ENCODE measurements around the gene RPL13.

The RPL13 gene

DNA sequence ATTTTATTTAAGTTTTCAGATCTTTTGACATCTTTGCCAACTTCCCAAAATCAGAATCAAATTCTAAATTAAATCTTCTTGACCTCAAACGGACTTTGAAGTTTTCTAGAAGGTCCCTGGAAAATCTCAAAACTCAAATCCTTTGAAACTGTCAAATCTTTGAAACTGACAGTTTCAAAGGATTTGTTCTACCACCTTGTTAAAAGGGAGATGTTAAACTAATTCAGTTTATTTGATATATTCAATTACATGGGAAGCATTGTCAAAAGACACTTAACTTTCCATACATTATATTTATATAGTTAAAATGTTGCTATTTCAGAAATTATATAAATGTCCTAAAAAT, 49.6 kb downstream of the RPL13 start:
- H3K27me3 Mint-ChIP-seq (ENCODE audit: low read depth, poor library complexity): no peaks in the 10 kb centered on the region
- TF ChIP-seq CTCF (IDR thresholded peaks at IDR 0.05): no peak
- H3K27ac Mint-ChIP-seq: no peak overlapping the region
- no peaks in the 10 kb centered on the region for H3K9me3 Mint-ChIP-seq
- H3K4me3 Mint-ChIP-seq: no peak overlapping the region
- peaks cover 48% of the 10 kb centered on the region for H3K4me1 Mint-ChIP-seq
- no peak for DNase-seq
- no peaks in the 10 kb centered on the region for H3K36me3 Mint-ChIP-seq (ENCODE audit: low read depth)

DNA sequence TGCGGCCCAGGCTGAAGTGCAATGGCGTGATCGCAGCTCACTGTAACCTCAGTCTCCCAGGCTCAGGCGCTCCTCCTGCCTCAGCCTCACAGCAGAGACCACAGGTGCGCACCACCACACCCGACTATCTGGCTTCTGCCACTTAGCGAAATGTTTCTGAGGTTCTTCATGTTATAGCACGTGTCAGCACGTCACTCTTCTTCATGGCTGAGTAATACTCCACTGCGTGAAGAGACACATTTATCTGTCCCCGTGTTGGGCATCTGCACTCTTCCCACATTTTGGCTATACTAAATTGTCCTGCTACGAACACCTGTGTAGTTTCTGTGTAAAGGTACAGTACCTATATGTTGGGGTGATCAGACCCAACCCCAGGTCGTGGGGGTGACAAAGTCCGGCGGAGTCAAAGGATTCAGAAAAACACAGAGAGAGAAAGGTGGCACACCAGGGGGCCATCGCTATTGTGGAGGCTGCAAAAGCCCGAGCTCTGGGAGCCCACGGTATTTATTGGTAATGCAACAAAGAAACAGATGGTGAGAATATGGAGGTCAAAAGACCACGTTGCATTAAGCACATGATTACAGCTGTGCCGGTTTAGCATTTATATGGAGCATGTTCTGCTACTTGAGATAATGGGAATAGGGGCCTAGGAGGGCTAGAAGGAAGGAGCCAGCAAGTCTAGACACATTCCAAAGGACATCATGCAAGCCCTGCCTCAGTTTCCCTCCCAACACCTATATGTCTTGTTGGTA, 52.1 kb downstream of the RPL13 start:
- no peak overlapping the region for H3K27ac Mint-ChIP-seq
- H3K36me3 Mint-ChIP-seq (ENCODE audit: low read depth): no peaks in the 10 kb centered on the region
- peak overlapping the region; percentile 14 for H3K4me3 Mint-ChIP-seq
- no peak for TF ChIP-seq CTCF (IDR thresholded peaks at IDR 0.05)
- no peak for DNase-seq
- peaks cover 58% of the 10 kb centered on the region for H3K4me1 Mint-ChIP-seq
- no peaks in the 10 kb centered on the region for H3K9me3 Mint-ChIP-seq
- H3K27me3 Mint-ChIP-seq (ENCODE audit: low read depth, poor library complexity): no peaks in the 10 kb centered on the region

DNA sequence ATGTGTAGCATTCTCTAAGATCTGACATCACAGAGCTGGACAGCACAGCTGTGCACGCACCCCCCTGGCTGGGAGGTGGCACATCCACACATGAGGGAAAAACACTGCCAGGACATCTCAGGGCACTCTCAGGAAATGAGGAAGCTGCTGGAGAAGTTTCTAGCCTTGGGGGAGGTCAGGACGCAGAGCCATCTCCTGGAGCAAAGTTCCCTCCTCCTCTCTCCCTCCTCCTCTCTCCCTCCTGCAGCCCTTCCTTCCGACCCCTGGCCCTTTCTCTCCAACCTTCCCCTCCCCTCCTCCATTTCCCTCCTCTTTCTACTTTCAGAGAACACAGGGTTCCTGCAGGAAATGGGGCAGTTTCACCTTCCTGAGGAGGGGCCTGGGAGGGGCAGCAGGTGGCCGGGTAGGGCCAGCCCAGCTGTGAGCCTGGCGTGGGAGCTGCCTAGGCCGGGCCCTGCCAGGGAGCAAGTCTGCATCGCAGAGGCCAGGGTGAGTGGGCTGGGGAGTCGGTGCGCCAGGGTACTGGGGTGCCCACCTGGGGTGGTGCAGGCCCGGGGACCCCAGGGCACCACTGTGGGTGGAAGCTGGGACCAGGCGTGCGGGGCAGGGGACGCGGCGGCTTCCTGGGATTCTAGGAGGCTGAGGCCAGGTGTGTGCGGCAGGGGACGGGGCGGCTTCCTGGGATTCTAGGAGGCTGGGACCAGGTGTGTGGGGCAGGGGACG, 52.9 kb downstream of the RPL13 start, which contains the start of gene DPEP1:
DPEP1 (plus strand) TSS at position 412 of the 723 bp plus-strand sequence. CDS start 16,769 bp downstream, outside the sequence.
- DNase-seq: no peak
- Mint-ChIP-seq H3K9me3 (no peaks in the 10 kb centered on the region), H3K36me3 (ENCODE audit: low read depth) (no peaks in the 10 kb centered on the region), H3K27ac (peak within 1 kb of the TSS; percentile 70), H3K27me3 (ENCODE audit: low read depth, poor library complexity) (no peaks in the 10 kb centered on the region), H3K4me1 (peaks cover 52% of the 10 kb centered on the region), H3K4me3 (peak within 1 kb of the TSS; percentile 14)
- no peak for TF ChIP-seq CTCF (IDR thresholded peaks at IDR 0.05)

DNA sequence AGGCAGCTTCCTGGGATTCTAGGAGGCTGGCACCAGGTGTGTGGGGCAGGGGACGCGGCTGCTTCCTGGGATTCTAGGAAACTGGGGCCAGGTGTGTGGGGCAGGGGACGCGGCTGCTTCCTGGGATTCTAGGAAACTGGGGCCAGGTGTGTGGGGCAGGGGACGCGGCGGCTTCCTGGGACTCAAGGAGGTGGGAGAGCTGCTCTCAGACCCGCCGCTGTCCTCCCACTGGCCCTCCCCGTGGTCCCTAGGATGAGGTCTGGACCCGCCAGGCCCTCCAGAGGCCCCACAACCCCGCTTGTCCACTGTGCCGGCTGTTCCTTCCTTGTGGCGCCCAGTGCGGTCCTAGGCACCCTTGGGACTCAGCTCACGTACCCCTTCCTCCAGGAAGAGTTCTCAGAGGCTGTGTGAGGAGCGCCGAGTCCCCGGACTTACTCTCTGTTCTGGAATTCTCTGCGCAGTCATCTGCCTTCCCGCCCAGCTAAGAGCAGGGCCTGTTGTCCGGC, 53.5 kb downstream of the RPL13 start:
- no peak overlapping the region for H3K27ac Mint-ChIP-seq
- H3K9me3 Mint-ChIP-seq: no peaks in the 10 kb centered on the region
- no peak overlapping the region for H3K4me3 Mint-ChIP-seq
- H3K4me1 Mint-ChIP-seq: peaks cover 49% of the 10 kb centered on the region
- H3K36me3 Mint-ChIP-seq (ENCODE audit: low read depth): no peaks in the 10 kb centered on the region
- no peaks in the 10 kb centered on the region for H3K27me3 Mint-ChIP-seq (ENCODE audit: low read depth, poor library complexity)
- DNase-seq: no peak
- no peak for TF ChIP-seq CTCF (IDR thresholded peaks at IDR 0.05)

Measured in nephron progenitor cell (in vitro differentiated cells).